ENCODE measurements around the gene TRAF6.

DNA sequence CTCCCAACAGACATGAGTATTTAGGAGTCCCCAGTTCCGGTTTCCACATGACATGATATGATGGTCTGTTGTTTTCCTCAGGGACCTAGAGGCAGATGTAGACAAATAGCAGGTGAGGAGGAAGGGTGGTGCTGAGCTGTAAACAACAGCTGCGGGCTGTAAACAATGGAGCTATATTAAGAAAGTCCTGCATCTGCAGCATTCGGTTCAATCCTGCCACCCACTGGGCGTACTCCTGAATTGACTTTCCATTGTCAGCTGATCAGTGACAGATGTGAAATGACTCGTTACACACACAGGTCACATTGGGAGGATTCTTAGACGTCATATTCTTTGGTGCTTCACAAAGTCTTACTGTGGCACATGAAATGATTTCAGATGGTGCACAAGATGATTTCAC lies 30.9 kb upstream of the TRAF6 start:
- peak; percentile 70 for TF ChIP-seq RAD21 (IDR thresholded peaks at IDR 0.05; ENCODE audit: low read length)
- TF ChIP-seq, protein P1, sequence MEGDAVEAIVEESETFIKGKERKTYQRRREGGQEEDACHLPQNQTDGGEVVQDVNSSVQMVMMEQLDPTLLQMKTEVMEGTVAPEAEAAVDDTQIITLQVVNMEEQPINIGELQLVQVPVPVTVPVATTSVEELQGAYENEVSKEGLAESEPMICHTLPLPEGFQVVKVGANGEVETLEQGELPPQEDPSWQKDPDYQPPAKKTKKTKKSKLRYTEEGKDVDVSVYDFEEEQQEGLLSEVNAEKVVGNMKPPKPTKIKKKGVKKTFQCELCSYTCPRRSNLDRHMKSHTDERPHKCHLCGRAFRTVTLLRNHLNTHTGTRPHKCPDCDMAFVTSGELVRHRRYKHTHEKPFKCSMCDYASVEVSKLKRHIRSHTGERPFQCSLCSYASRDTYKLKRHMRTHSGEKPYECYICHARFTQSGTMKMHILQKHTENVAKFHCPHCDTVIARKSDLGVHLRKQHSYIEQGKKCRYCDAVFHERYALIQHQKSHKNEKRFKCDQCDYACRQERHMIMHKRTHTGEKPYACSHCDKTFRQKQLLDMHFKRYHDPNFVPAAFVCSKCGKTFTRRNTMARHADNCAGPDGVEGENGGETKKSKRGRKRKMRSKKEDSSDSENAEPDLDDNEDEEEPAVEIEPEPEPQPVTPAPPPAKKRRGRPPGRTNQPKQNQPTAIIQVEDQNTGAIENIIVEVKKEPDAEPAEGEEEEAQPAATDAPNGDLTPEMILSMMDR (IDR thresholded peaks at IDR 0.05), result peak; percentile 43
- no peak for TF ChIP-seq MXI1 (IDR thresholded peaks at IDR 0.05; ENCODE audit: low read depth, low read length)
- TF ChIP-seq RFX5 (IDR thresholded peaks at IDR 0.05; ENCODE audit: low read length), result no peak
- peak; percentile 26; the same call in 1 of the 2 replicates for TF ChIP-seq SMC3 (IDR thresholded peaks at IDR 0.05; ENCODE audit: low read depth, low read length)
- TF ChIP-seq, protein P2, sequence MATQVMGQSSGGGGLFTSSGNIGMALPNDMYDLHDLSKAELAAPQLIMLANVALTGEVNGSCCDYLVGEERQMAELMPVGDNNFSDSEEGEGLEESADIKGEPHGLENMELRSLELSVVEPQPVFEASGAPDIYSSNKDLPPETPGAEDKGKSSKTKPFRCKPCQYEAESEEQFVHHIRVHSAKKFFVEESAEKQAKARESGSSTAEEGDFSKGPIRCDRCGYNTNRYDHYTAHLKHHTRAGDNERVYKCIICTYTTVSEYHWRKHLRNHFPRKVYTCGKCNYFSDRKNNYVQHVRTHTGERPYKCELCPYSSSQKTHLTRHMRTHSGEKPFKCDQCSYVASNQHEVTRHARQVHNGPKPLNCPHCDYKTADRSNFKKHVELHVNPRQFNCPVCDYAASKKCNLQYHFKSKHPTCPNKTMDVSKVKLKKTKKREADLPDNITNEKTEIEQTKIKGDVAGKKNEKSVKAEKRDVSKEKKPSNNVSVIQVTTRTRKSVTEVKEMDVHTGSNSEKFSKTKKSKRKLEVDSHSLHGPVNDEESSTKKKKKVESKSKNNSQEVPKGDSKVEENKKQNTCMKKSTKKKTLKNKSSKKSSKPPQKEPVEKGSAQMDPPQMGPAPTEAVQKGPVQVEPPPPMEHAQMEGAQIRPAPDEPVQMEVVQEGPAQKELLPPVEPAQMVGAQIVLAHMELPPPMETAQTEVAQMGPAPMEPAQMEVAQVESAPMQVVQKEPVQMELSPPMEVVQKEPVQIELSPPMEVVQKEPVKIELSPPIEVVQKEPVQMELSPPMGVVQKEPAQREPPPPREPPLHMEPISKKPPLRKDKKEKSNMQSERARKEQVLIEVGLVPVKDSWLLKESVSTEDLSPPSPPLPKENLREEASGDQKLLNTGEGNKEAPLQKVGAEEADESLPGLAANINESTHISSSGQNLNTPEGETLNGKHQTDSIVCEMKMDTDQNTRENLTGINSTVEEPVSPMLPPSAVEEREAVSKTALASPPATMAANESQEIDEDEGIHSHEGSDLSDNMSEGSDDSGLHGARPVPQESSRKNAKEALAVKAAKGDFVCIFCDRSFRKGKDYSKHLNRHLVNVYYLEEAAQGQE (IDR thresholded peaks at IDR 0.05; ENCODE audit: low read depth, low read length), result no peak

Data from SK-N-SH (cell line).